ENCODE measurements around the gene PPID. TPM values are rescaled to one million over a fixed set of nuclear protein-coding genes. Genes with fewer than 3 reads are reported as not detected.

Gene PPID
- total and polyA plus RNA-seq, 9 of the 15 experiments (the other 6 are each of a cell fraction or from before 2014, with no cell fraction given): 46.5 to 160 (median 98.6) TPM

DNA sequence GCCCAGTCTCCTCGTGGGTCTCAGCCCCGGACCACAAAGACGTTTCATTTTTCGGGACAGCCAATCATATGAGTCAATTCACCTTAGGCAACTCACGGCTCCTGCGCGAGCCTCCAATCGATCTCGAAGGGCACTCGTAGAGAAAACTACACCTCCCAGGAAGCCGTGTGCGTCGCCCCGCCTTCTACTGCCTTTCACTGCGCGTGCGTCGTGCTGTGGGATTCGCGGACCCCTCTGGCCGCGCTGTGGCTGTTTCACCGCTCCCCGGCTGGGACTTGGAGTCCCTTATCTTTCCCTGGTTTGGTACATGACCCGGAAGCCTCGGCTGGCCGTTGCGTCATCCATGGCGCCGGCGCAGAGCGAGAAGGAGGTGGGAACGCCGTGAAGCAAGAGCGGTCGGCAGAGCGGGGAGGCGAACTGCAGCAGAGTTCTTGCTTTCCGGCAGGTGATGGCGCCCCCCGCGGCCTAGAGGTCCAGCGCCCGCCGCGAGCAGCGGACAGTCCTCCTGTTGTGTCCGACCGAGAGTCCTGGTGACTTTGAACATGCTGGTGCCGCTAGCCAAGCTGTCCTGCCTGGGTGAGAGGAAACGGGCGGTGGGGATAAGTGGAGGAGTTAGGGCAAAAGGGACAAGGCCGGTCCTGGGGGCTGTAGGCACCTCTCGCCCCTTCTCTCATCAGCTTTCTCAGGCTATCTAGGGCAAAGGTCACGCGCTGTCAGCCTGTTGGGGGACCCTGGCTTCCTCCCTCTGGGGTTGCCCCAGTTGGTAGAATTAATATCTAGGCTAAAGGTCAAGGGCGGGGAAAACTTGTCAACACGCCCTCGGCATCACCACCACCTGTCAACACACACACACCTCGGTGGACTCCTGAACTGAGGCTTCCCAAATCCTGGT is 51.0 kb downstream of the PPID start, which contains the start of gene ETFDH (continued):
- no peak for TF ChIP-seq ZNF253 (CRISPR knock-in tag; conservative IDR thresholded peaks at IDR 0.05)
- TF ChIP-seq XRCC4 (IDR thresholded peaks at IDR 0.05; ENCODE audit: extremely low read depth, insufficient read depth, insufficient read length): no peak
- no peak for TF ChIP-seq RBM34 (IDR thresholded peaks at IDR 0.05; ENCODE audit: borderline replicate concordance, insufficient read depth, low read length)
- TF ChIP-seq BDP1 (IDR thresholded peaks at IDR 0.05; ENCODE audit: insufficient read depth, insufficient read length): no peak
- TF ChIP-seq, protein P1, sequence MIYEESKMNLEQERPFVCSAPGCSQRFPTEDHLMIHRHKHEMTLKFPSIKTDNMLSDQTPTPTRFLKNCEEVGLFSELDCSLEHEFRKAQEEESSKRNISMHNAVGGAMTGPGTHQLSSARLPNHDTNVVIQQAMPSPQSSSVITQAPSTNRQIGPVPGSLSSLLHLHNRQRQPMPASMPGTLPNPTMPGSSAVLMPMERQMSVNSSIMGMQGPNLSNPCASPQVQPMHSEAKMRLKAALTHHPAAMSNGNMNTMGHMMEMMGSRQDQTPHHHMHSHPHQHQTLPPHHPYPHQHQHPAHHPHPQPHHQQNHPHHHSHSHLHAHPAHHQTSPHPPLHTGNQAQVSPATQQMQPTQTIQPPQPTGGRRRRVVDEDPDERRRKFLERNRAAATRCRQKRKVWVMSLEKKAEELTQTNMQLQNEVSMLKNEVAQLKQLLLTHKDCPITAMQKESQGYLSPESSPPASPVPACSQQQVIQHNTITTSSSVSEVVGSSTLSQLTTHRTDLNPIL (CRISPR knock-in tag; IDR thresholded peaks at IDR 0.05): no peak
- 0 out of 4 replicates have a peak, but pooled peaks of 1 of the 2 experiments have one; percentile 65 for TF ChIP-seq KDM4B (IDR thresholded peaks at IDR 0.05; ENCODE audit: borderline replicate concordance in 2 of 2, low read depth in 1 of 2)
- peak; percentile 99 for TF ChIP-seq NRF1 (conservative IDR thresholded peaks at IDR 0.05 in 1 of 2, IDR thresholded peaks at IDR 0.05 in 1 of 2)
- TF ChIP-seq RNF2 (IDR thresholded peaks at IDR 0.05): peak; percentile 84
- TF ChIP-seq TRIM24 (IDR thresholded peaks at IDR 0.05): peak; percentile 68 to 73; a peak in 3 of 4 replicates
- TF ChIP-seq HCFC1 (IDR thresholded peaks at IDR 0.05; ENCODE audit: low read depth, low read length): peak; percentile 95
- TF ChIP-seq HSF4 (CRISPR knock-in tag; IDR thresholded peaks at IDR 0.05; ENCODE audit: borderline replicate concordance): no peak
- TF ChIP-seq ZKSCAN8 (CRISPR knock-in tag; IDR thresholded peaks at IDR 0.05): no peak
- TF ChIP-seq, protein P2, sequence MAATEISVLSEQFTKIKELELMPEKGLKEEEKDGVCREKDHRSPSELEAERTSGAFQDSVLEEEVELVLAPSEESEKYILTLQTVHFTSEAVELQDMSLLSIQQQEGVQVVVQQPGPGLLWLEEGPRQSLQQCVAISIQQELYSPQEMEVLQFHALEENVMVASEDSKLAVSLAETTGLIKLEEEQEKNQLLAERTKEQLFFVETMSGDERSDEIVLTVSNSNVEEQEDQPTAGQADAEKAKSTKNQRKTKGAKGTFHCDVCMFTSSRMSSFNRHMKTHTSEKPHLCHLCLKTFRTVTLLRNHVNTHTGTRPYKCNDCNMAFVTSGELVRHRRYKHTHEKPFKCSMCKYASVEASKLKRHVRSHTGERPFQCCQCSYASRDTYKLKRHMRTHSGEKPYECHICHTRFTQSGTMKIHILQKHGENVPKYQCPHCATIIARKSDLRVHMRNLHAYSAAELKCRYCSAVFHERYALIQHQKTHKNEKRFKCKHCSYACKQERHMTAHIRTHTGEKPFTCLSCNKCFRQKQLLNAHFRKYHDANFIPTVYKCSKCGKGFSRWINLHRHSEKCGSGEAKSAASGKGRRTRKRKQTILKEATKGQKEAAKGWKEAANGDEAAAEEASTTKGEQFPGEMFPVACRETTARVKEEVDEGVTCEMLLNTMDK (IDR thresholded peaks at IDR 0.05; ENCODE audit: borderline replicate concordance, insufficient read depth, low read depth, low read length, poor library complexity, severe bottlenecking): peak; percentile 96
- no peak for TF ChIP-seq ZNF707 (CRISPR knock-in tag; conservative IDR thresholded peaks at IDR 0.05)
- TF ChIP-seq SMC3 (conservative IDR thresholded peaks at IDR 0.05; ENCODE audit: insufficient read depth, low read depth, low read length): no peak
- peak; percentile 89 for TF ChIP-seq FOXJ2 (tag; IDR thresholded peaks at IDR 0.05)
- no peak for TF ChIP-seq KAT8 (IDR thresholded peaks at IDR 0.05; ENCODE audit: low read depth)
- TF ChIP-seq TCFL5 (CRISPR knock-in tag; conservative IDR thresholded peaks at IDR 0.05): no peak
- TF ChIP-seq, protein P3, sequence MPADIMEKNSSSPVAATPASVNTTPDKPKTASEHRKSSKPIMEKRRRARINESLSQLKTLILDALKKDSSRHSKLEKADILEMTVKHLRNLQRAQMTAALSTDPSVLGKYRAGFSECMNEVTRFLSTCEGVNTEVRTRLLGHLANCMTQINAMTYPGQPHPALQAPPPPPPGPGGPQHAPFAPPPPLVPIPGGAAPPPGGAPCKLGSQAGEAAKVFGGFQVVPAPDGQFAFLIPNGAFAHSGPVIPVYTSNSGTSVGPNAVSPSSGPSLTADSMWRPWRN (IDR thresholded peaks at IDR 0.05; ENCODE audit: low read depth): no peak
- no peak for TF ChIP-seq PTTG1 (tag; IDR thresholded peaks at IDR 0.05; ENCODE audit: low read depth)
- TF ChIP-seq POLR3G (IDR thresholded peaks at IDR 0.05; ENCODE audit: extremely low read depth, insufficient read length, insufficient replicate concordance): no peak
- no peak for TF ChIP-seq NFXL1 (CRISPR knock-in tag; IDR thresholded peaks at IDR 0.05)
- peak; percentile 75 for TF ChIP-seq SIN3B (IDR thresholded peaks at IDR 0.05; ENCODE audit: low read depth)
- TF ChIP-seq ZNF41 (CRISPR knock-in tag; conservative IDR thresholded peaks at IDR 0.05): no peak
- no peak for TF ChIP-seq BRCA1 (IDR thresholded peaks at IDR 0.05)
- no peak for TF ChIP-seq BRCA1 (CRISPR knock-in tag; IDR thresholded peaks at IDR 0.05)
